ENCODE data around the gene SPINK6.

The SPINK6 gene

GRCh38 chr5:148224117-148224742, 21.4 kb downstream of the SPINK6 start:
- peak; percentile 81 for DNase-seq (ENCODE audit: low spot score)

DNA sequence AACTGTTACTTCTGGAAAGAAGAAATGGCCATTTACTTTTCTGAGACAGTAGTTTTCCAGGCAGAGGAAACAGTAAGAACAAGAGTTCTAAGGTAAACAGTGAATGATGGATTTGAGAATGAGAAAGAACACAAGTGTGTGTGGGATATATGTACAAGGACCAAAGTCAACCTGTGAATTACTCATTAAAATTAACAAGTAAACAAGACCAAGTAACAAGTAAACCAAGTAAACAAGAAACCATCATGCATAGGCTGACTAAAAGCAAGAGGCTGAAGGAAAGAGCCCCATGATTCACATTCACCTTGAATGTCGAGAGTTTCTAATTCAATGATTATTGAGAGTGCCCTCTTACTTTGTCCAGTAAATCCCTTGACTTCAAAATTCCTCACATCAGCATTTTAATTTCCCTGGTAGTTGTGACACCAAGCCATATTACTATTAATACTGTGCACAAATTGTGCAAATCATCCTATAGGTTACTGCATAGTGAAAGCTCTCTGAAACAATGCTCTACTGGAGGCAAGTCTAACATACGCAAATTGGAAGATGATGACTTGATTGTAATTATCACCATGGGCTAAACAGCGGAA, 25.6 kb downstream of the SPINK6 start:
- DNase-seq (ENCODE audit: low spot score), result no peak

- no peak for DNase-seq (ENCODE audit: low spot score)
These were observed 27.0 kb downstream of the SPINK6 start for GRCh38 chr5:148229840-148230239.

DNA sequence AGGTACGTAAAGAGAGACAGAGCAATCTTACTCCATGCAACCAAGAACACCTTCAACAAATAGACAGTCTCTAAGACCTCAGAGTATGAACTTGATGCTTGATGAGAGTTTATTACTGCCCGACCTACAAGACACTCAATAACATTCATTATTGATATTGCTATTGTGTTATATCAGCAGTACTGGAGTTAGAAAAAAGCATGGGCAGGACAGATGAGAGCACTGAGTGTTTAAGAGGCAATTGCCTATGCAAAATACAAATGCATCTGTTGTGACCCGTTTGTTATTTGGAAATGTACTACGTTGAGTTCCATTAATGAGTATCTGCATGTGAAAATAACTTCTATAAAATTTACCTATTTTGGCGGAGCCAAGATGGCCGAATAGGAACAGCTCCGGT, 27.4 kb downstream of the SPINK6 start:
- DNase-seq (ENCODE audit: low spot score), result no peak

- DNase-seq (ENCODE audit: low spot score), result peak; percentile 67
These were observed 35.1 kb downstream of the SPINK6 start for GRCh38 chr5:148237785-148238417.

DNA sequence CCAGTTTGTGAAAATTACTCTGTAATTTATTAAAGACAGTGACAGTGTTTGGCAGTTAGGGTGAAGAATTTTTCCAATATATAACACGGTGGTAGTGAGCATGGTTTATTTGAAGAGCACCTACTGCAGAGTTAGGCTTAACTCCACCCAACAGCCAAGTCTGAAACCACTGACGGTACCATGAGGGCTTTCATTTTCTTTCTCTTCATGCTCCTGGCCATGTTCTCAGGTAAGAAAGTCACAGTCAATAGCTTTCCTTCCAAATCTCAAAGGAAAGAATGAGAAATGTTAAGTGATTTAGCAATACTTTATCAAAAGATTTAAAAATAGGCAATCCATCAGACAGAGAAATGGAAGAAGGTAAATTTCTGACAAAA, 35.6 kb downstream of the SPINK6 start, which contains the start of gene MARCOL:
TSS of gene MARCOL (plus strand) at position 108 of the 377 bp plus-strand sequence. CDS start at position 181, 73 bp downstream.
- peak; percentile 44 for DNase-seq (ENCODE audit: low spot score)

- DNase-seq (ENCODE audit: low spot score), result no peak
These were observed 46.1 kb downstream of the SPINK6 start for GRCh38 chr5:148248894-148249293.

GRCh38 chr5:148255456-148255855, 52.6 kb downstream of the SPINK6 start:
- DNase-seq (ENCODE audit: low spot score), result no peak

GRCh38 chr5:148259288-148259687, 56.4 kb downstream of the SPINK6 start:
- no peak for DNase-seq (ENCODE audit: low spot score)

DNA sequence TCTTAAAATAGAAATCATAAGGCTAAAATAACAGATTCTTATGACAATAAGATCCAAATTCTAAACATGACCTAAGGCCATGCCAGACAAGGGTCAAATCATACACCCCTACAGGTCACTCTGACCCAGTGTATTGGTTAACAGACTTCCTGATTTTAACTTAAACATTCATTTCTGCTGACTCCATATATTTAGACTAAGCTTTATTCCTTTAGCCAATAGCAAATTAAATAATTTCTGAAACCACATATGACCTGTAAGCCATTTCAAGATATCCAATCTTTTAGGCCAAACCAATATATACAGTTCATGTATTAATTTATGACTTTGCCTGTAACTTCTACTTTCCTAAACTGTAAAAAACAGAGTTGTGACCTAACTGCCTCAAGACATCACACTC, 58.4 kb downstream of the SPINK6 start:
- no peak for DNase-seq (ENCODE audit: low spot score)
